H9 (cell line): ENCODE results near the gene SPATS1. TPM values are rescaled to one million over a fixed set of nuclear protein-coding genes. Genes with fewer than 3 reads are reported as not detected.

ENCODE experiments used
- DNase-seq: peaks from one replicate; pipeline ENCODE4 v3.0.0-alpha.2; 2017
- H2AFZ ChIP-seq: one replicate; pipeline ENCODE4 v1.6.1; 2013; ENCODE audit warnings: mild to moderate bottlenecking, low read length, control low read depth, moderate library complexity
- H2AK5ac ChIP-seq: 2 replicates; pipeline ENCODE4 v1.6.1; 2013; ENCODE audit warnings: low read length, control low read depth, mixed read lengths; ENCODE audit not compliant: insufficient read length
- H2BK120ac ChIP-seq: one replicate; pipeline ENCODE4 v1.6.1; 2013; ENCODE audit warnings: low read depth, mild to moderate bottlenecking, low read length, control low read depth, inconsistent platforms; ENCODE audit not compliant: poor library complexity, severe bottlenecking
- H2BK12ac ChIP-seq: 2 replicates; pipeline ENCODE4 v1.6.1; 2013; ENCODE audit warnings: low read length, control low read depth, mixed read lengths, low read depth; ENCODE audit not compliant: insufficient read length
- H2BK15ac ChIP-seq: 2 replicates; pipeline ENCODE4 v1.6.1; 2013; ENCODE audit warnings: low read depth, low read length, control low read depth
- H2BK20ac ChIP-seq: one replicate; pipeline ENCODE4 v1.6.1; 2013; ENCODE audit warnings: low read depth, mild to moderate bottlenecking, low read length, control low read depth, inconsistent platforms; ENCODE audit not compliant: poor library complexity, severe bottlenecking
- H2BK5ac ChIP-seq: 2 replicates; pipeline ENCODE4 v1.6.1; 2013; ENCODE audit warnings: low read length, control low read depth, mixed read lengths; ENCODE audit not compliant: insufficient read length
- H3K14ac ChIP-seq: 2 replicates; pipeline ENCODE4 v1.6.1; 2013; ENCODE audit warnings: low read length, control low read depth; ENCODE audit not compliant: insufficient read depth
- H3K18ac ChIP-seq: 2 replicates; pipeline ENCODE4 v1.6.1; 2013; ENCODE audit warnings: low read depth, mild to moderate bottlenecking, mixed read lengths, low read length, control low read depth; ENCODE audit not compliant: insufficient read length
- H3K23ac ChIP-seq: 2 replicates; pipeline ENCODE4 v1.6.1; 2013; ENCODE audit warnings: low read length, control low read depth, mixed read lengths, low read depth; ENCODE audit not compliant: insufficient read length
- H3K23me2 ChIP-seq: 2 replicates; pipeline ENCODE4 v1.6.1; 2013; ENCODE audit warnings: low read depth, mild to moderate bottlenecking, mixed read lengths, low read length, control low read depth; ENCODE audit not compliant: insufficient read length, poor library complexity, severe bottlenecking
- H3K27ac ChIP-seq: 2 replicates; pipeline ENCODE4 v1.5.1; 2013; ENCODE audit warnings: low read length, control low read depth, mixed read lengths, low read depth; ENCODE audit not compliant: insufficient read length
- H3K27me3 ChIP-seq: 2 replicates; pipeline ENCODE4 v1.6.1; 2013; ENCODE audit warnings: low read length, control low read depth, inconsistent platforms; ENCODE audit not compliant: insufficient read depth
- H3K4ac ChIP-seq: 2 replicates; pipeline ENCODE4 v1.6.1; 2013; ENCODE audit warnings: low read depth, mild to moderate bottlenecking, control low read depth, inconsistent platforms, low read length, moderate library complexity
- H3K4me1 ChIP-seq: 2 replicates; pipeline ENCODE4 v1.6.1; 2013; ENCODE audit warnings: low read length, control low read depth, inconsistent platforms; ENCODE audit not compliant: insufficient read depth
- H3K4me2 ChIP-seq: 2 replicates; pipeline ENCODE4 v1.6.1; 2013; ENCODE audit warnings: low read length, control low read depth, mixed read lengths; ENCODE audit not compliant: insufficient read length, insufficient read depth
- H3K56ac ChIP-seq: 2 replicates; pipeline ENCODE4 v1.6.1; 2013; ENCODE audit warnings: low read depth, mild to moderate bottlenecking, mixed read lengths, low read length, control low read depth; ENCODE audit not compliant: insufficient read length
- H3K79me1 ChIP-seq: 2 replicates; pipeline ENCODE4 v1.6.1; 2013; ENCODE audit warnings: low read depth, mild to moderate bottlenecking, moderate library complexity, low read length, control low read depth, inconsistent platforms; ENCODE audit not compliant: insufficient read depth, poor library complexity, severe bottlenecking
- H3K79me2 ChIP-seq: 2 replicates; pipeline ENCODE4 v1.6.1; 2013; ENCODE audit warnings: low read length, control low read depth, inconsistent platforms; ENCODE audit not compliant: insufficient read depth
- H3K9ac ChIP-seq: 2 replicates; pipeline ENCODE4 v1.6.1; 2013; ENCODE audit warnings: low read length, control low read depth, mixed read lengths; ENCODE audit not compliant: insufficient read length; ENCODE audit errors: extremely low read depth
- H3K9me3 ChIP-seq: one replicate; pipeline ENCODE4 v1.6.1; 2013; ENCODE audit warnings: low read depth, low read length, inconsistent platforms; ENCODE audit not compliant: control insufficient read depth
- H3T11ph ChIP-seq: one replicate; pipeline ENCODE4 v1.6.1; 2013; ENCODE audit warnings: mild to moderate bottlenecking, low read length, control low read depth, inconsistent platforms
- H4K20me1 ChIP-seq: one replicate; pipeline ENCODE4 v1.6.1; 2013; ENCODE audit not compliant: control insufficient read depth, insufficient read length, insufficient read depth
- H4K5ac ChIP-seq: 2 replicates; pipeline ENCODE4 v1.6.1; 2013; ENCODE audit warnings: low read depth, mild to moderate bottlenecking, mixed read lengths, low read length, control low read depth; ENCODE audit not compliant: insufficient read length
- H4K8ac ChIP-seq: replicated peaks from 2 replicates; pipeline ENCODE4 v1.6.1; 2013; ENCODE audit warnings: low read length, control low read depth, mixed read lengths, low read depth; ENCODE audit not compliant: insufficient read length
- H4K91ac ChIP-seq: 2 replicates; pipeline ENCODE4 v1.6.1; 2013; ENCODE audit warnings: low read depth, mild to moderate bottlenecking, moderate library complexity, mixed read lengths, low read length, control low read depth; ENCODE audit not compliant: insufficient read length
- H3K27ac Mint-ChIP-seq, 3 experiments: 2 replicates in 2 of 3; 3 replicates in 1 of 3; pipeline ENCODE4 v1.8.0; 2020 to 2021; ENCODE audit warnings: mixed read lengths in 3 of 3, mild to moderate bottlenecking in 1 of 3, moderate library complexity in 1 of 3
- H3K27me3 Mint-ChIP-seq: 2 replicates; pipeline ENCODE4 v1.8.0; 2021; ENCODE audit warnings: low read depth, mild to moderate bottlenecking, moderate library complexity, mixed read lengths
- H3K36me3 Mint-ChIP-seq, 3 experiments: 2 replicates in 2 of 3; 3 replicates in 1 of 3; pipeline ENCODE4 v1.8.0; 2020 to 2021; ENCODE audit warnings: low read depth in 3 of 3, mixed read lengths in 3 of 3; ENCODE audit not compliant: insufficient read depth in 1 of 3
- H3K4me1 Mint-ChIP-seq, 2 experiments: 2 replicates each; pipeline ENCODE4 v1.8.0; 2020; ENCODE audit warnings: mixed read lengths in 2 of 2
- H3K4me3 Mint-ChIP-seq, 2 experiments: 2 replicates in 1 of 2; 3 replicates in 1 of 2; pipeline ENCODE4 v1.8.0; 2020 to 2021; ENCODE audit warnings: mild to moderate bottlenecking in 2 of 2, mixed read lengths in 2 of 2, moderate library complexity in 1 of 2
- H3K9me3 Mint-ChIP-seq, 2 experiments: 2 replicates in 1 of 2; 3 replicates in 1 of 2; pipeline ENCODE4 v1.8.0; 2020; ENCODE audit warnings: mild to moderate bottlenecking in 2 of 2, mixed read lengths in 2 of 2, moderate library complexity in 1 of 2
- WGBS: extraction: QIAGEN DNeasy Blood & Tissue Kit; methylation state at CpG from one replicate; pipeline ENCODE4 v1.1.7; 2013; ENCODE audit warnings: missing lambda C conversion rate, low lambda C conversion rate, mixed read lengths; ENCODE audit not compliant: insufficient read length; ENCODE audit errors: extremely low coverage; 5-methylcytosine and 5-hydroxymethylcytosine counted together
- total RNA-seq: library from RNA; stranded (reverse); gene quantifications from 2 replicates; pipeline ENCODE4 v1.2.1, GENCODE V29; 2021
- TF ChIP-seq, protein P1 (sequence below): fragments of 200-600 bp; sonication (generic); conservative IDR thresholded peaks from 3 replicates; pipeline ENCODE4 v1.8.0; 2021; ENCODE audit warnings: antibody characterized with exemption, mild to moderate bottlenecking

SPATS1 gene
- total RNA-seq, 1 experiment from 2014 or later = not detected

GRCh38 chr6:44329858-44330257, 12.6 kb upstream of the SPATS1 start:
- Histone ChIP-seq H3K79me1 (no peaks in the 10 kb centered on the region), H2BK20ac (no peak overlapping the region), H4K8ac (no peak overlapping the region), H3K27ac (no peak overlapping the region), H4K20me1 (no peaks in the 10 kb centered on the region), H3K79me2 (no peaks in the 10 kb centered on the region), H2AFZ (no peak overlapping the region), H3K18ac (no peak overlapping the region), H4K91ac (no peak overlapping the region), H3K23me2 (peaks cover 2% of the 10 kb centered on the region), H4K5ac (no peak overlapping the region), H3K4me1 (no peaks in the 10 kb centered on the region; the same call in 1 of the 2 replicates), H3K14ac (no peak overlapping the region), H2BK5ac (no peak overlapping the region), H3K4me2 (no peak overlapping the region), H3K9me3 (no peaks in the 10 kb centered on the region), H3K56ac (no peak overlapping the region), H3K9ac (no peak overlapping the region), H3K27me3 (0 out of 2 replicates have a peak, but pooled peaks cover 3% of the 10 kb centered on the region), H2BK15ac (no peak overlapping the region), H3T11ph (no peak overlapping the region), H2BK12ac (no peak overlapping the region), H3K23ac (no peak overlapping the region), H2AK5ac (no peak overlapping the region), H3K4ac (no peak overlapping the region), H2BK120ac (no peak overlapping the region)
- H3K4me3 Mint-ChIP-seq = no peak overlapping the region
- H3K27me3 Mint-ChIP-seq = peaks cover 15% of the 10 kb centered on the region
- no peak overlapping the region for H3K27ac Mint-ChIP-seq
- DNase-seq = no peak
- WGBS = no CpG with 5 or more reads among the region's 5 CpGs
- H3K9me3 Mint-ChIP-seq = no peaks in the 10 kb centered on the region; a peak in 2 of 5 replicates
- TF ChIP-seq, protein P1, sequence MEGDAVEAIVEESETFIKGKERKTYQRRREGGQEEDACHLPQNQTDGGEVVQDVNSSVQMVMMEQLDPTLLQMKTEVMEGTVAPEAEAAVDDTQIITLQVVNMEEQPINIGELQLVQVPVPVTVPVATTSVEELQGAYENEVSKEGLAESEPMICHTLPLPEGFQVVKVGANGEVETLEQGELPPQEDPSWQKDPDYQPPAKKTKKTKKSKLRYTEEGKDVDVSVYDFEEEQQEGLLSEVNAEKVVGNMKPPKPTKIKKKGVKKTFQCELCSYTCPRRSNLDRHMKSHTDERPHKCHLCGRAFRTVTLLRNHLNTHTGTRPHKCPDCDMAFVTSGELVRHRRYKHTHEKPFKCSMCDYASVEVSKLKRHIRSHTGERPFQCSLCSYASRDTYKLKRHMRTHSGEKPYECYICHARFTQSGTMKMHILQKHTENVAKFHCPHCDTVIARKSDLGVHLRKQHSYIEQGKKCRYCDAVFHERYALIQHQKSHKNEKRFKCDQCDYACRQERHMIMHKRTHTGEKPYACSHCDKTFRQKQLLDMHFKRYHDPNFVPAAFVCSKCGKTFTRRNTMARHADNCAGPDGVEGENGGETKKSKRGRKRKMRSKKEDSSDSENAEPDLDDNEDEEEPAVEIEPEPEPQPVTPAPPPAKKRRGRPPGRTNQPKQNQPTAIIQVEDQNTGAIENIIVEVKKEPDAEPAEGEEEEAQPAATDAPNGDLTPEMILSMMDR = no peak
- H3K4me1 Mint-ChIP-seq = peaks cover 21 to 28% of the 10 kb centered on the region in 2 experiments
- H3K36me3 Mint-ChIP-seq = no peaks in the 10 kb centered on the region
